GM23338 (cell line): ENCODE data around the gene PCLAF. TPM values are rescaled to one million over a fixed set of nuclear protein-coding genes. Genes with fewer than 3 reads are reported as not detected.

ENCODE experiments used
- ATAC-seq: fragments of 200-7000 bp; cut with Tn5 transposase; 3 replicates; pipeline ENCODE4 v1.9.1; 2020
- DNase-seq: peaks from one replicate; pipeline ENCODE4 v3.0.0-alpha.2; 2015; ENCODE audit warnings: low spot score
- H2AFZ ChIP-seq: fragments of 200-600 bp; sonication (generic); 2 replicates; pipeline ENCODE4 v1.8.0; 2016; ENCODE audit warnings: antibody characterized with exemption, mild to moderate bottlenecking, moderate library complexity
- H3F3A ChIP-seq: fragments of 200-600 bp; sonication (generic); replicated peaks from 2 replicates; pipeline ENCODE4 v1.8.0; 2017; ENCODE audit warnings: antibody characterized with exemption, mixed run types, low read depth
- H3K27ac ChIP-seq: fragments of 200-600 bp; sonication (generic); 2 replicates; pipeline ENCODE4 v1.6.1; 2016; ENCODE audit warnings: low read depth
- H3K27me3 ChIP-seq: fragments of 200-600 bp; sonication (generic); 2 replicates; pipeline ENCODE4 v1.8.0; 2016; ENCODE audit warnings: mild to moderate bottlenecking, mixed run types, moderate library complexity; ENCODE audit not compliant: insufficient read depth
- H3K36me3 ChIP-seq: fragments of 200-600 bp; sonication (generic); 2 replicates; pipeline ENCODE4 v1.8.0; 2016; ENCODE audit warnings: mild to moderate bottlenecking; ENCODE audit not compliant: insufficient read depth
- H3K4me1 ChIP-seq: fragments of 200-600 bp; sonication (generic); 2 replicates; pipeline ENCODE4 v1.8.0; 2016; ENCODE audit warnings: mild to moderate bottlenecking, moderate library complexity; ENCODE audit not compliant: insufficient read depth
- H3K4me2 ChIP-seq: fragments of 200-600 bp; sonication (generic); 2 replicates; pipeline ENCODE4 v1.7.1; 2017; ENCODE audit warnings: mixed run types
- H3K4me3 ChIP-seq: fragments of 200-600 bp; sonication (generic); 2 replicates; pipeline ENCODE4 v1.6.1; 2016; ENCODE audit warnings: mixed run types
- H3K79me2 ChIP-seq: fragments of 200-600 bp; sonication (generic); replicated peaks from 2 replicates; pipeline ENCODE4 v1.8.0; 2017; ENCODE audit warnings: mild to moderate bottlenecking; ENCODE audit not compliant: insufficient read depth
- H3K9me2 ChIP-seq: fragments of 200-600 bp; sonication (generic); 2 replicates; pipeline ENCODE4 v1.8.0; 2017; ENCODE audit not compliant: insufficient read depth
- H4K20me1 ChIP-seq: fragments of 200-600 bp; sonication (generic); replicated peaks from 2 replicates; pipeline ENCODE4 v1.8.0; 2017; ENCODE audit warnings: mild to moderate bottlenecking; ENCODE audit not compliant: insufficient read depth
- H3K27ac Mint-ChIP-seq: 2 replicates; pipeline ENCODE4 v1.8.0; 2020; ENCODE audit warnings: inconsistent platforms, mild to moderate bottlenecking, moderate library complexity, mixed read lengths
- H3K27me3 Mint-ChIP-seq: 3 replicates; pipeline ENCODE4 v1.8.0; 2022; ENCODE audit warnings: low read depth, mild to moderate bottlenecking, moderate library complexity, mixed read lengths, inconsistent platforms; ENCODE audit not compliant: insufficient read depth, poor library complexity
- H3K36me3 Mint-ChIP-seq: 3 replicates; pipeline ENCODE4 v1.8.0; 2021; ENCODE audit warnings: low read depth, mild to moderate bottlenecking, inconsistent platforms, moderate library complexity, mixed read lengths
- H3K4me1 Mint-ChIP-seq: 3 replicates; pipeline ENCODE4 v1.8.0; 2020; ENCODE audit warnings: mild to moderate bottlenecking, inconsistent platforms, mixed read lengths
- H3K4me3 Mint-ChIP-seq: 3 replicates; pipeline ENCODE4 v1.8.0; 2021; ENCODE audit warnings: moderate library complexity, mild to moderate bottlenecking, inconsistent platforms, mixed read lengths
- H3K9me3 Mint-ChIP-seq: 3 replicates; pipeline ENCODE4 v1.8.0; 2020; ENCODE audit warnings: moderate library complexity, mild to moderate bottlenecking, inconsistent platforms, mixed read lengths
- CREB1 ChIP-seq: fragments of 250-450 bp; sonication (Bioruptor Pico); IDR thresholded peaks from 2 replicates; pipeline ENCODE4 v1.5.0; 2020; ENCODE audit warnings: low read depth, mild to moderate bottlenecking, moderate library complexity
- EZH2 ChIP-seq: fragments of 200-600 bp; sonication (generic); IDR thresholded peaks from one replicate; pipeline ENCODE4 v1.8.0; 2017; ENCODE audit warnings: antibody characterized with exemption, mild to moderate bottlenecking, low read depth; ENCODE audit not compliant: unreplicated experiment
- JUNB ChIP-seq: IDR thresholded peaks from one replicate; pipeline ENCODE4 v1.6.1; 2016; ENCODE audit warnings: antibody characterized with exemption; ENCODE audit not compliant: unreplicated experiment
- NANOG ChIP-seq: IDR thresholded peaks from 2 replicates; pipeline ENCODE4 v1.6.1; 2016; ENCODE audit warnings: antibody characterized with exemption, borderline replicate concordance
- POLR2AphosphoS5 ChIP-seq: IDR thresholded peaks from 2 replicates; pipeline ENCODE4 v1.6.1; 2016; ENCODE audit warnings: antibody characterized with exemption, low read depth
- STAT1 ChIP-seq: IDR thresholded peaks from one replicate; pipeline ENCODE4 v1.6.1; 2016; ENCODE audit warnings: antibody characterized with exemption; ENCODE audit not compliant: unreplicated experiment
- ZNF114 ChIP-seq: fragments of 250-450 bp; sonication (Bioruptor Pico); IDR thresholded peaks from 2 replicates; pipeline ENCODE4 v1.5.0; 2020; ENCODE audit warnings: mild to moderate bottlenecking, moderate library complexity
- polyA plus RNA-seq: library from polyadenylated mRNA; unstranded; fragments of >200 nt; fragmentation: Nextera tagmentation; extraction: Ambion mirVana; gene quantifications from 2 replicates; pipeline ENCODE4 v1.2.1, GENCODE V29; 2016
- total RNA-seq: library from RNA; depleted of rRNA; stranded (reverse); fragments of >200 nt; shearing (Covaris generic); gene quantifications from 2 replicates; pipeline ENCODE4 v1.2.3, GENCODE V29; 2014
- TF ChIP-seq, protein P1 (sequence below): fragments of 250-450 bp; sonication (Bioruptor Pico); IDR thresholded peaks from 2 replicates; pipeline ENCODE4 v1.5.0; 2020; ENCODE audit warnings: mild to moderate bottlenecking, moderate library complexity
- TF ChIP-seq, protein P2 (sequence below): IDR thresholded peaks from 2 replicates; pipeline ENCODE4 v1.6.1; 2016; ENCODE audit warnings: antibody characterized with exemption
- TF ChIP-seq, protein P3 (sequence below), 2 experiments: fragments of 200-600 bp in 1 of 2; sonication (generic) in 1 of 2; conservative IDR thresholded peaks; 2 replicates each; pipeline versions ENCODE4 v1.5.1 to v1.6.1; 2016 to 2017; ENCODE audit warnings: antibody characterized with exemption in 2 of 2, low read depth in 2 of 2, mild to moderate bottlenecking in 2 of 2, moderate library complexity in 1 of 2
- TF ChIP-seq, protein P4 (sequence below): IDR thresholded peaks from one replicate; pipeline ENCODE4 v1.6.1; 2018; ENCODE audit warnings: antibody characterized with exemption; ENCODE audit not compliant: unreplicated experiment

Gene PCLAF
- total and polyA plus RNA-seq, 2 experiments from 2014 or later: 48.9 to 206 TPM

DNA sequence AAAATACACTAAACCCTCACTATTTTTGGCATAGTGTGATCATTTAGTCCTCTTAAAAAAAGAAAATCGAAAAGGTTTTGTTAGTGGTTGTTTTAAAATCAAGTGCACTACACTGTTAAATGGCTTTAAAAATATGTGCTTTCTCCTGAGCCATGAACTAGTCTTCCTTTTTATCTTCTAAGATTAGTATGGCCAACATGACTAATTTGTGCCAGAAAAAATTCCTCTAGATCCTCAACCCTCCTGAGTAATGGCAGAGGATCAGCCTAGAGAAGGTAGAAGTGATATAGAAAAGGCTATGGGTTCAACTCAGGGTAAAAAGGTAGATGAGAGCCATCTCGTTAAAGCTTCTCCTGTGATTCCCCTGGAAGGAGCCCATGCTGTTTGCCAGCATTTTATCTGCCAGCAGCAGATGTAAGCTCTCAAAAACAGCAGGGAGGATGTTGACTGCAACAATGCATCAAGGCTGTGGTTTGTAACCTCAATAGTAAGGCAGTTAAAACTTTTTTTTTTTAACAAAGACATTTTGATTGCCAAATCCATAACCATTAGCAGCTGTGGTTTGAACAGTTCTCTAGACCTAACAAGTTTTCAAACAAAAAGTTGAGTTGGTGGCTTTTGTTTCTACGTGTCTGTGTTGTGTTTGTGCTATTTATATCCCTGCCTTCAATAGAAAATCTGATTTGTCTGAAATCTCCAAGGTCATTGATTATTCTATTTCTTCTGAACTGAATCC, 48.9 kb upstream of the PCLAF start (continued):
- TF ChIP-seq, protein P1, sequence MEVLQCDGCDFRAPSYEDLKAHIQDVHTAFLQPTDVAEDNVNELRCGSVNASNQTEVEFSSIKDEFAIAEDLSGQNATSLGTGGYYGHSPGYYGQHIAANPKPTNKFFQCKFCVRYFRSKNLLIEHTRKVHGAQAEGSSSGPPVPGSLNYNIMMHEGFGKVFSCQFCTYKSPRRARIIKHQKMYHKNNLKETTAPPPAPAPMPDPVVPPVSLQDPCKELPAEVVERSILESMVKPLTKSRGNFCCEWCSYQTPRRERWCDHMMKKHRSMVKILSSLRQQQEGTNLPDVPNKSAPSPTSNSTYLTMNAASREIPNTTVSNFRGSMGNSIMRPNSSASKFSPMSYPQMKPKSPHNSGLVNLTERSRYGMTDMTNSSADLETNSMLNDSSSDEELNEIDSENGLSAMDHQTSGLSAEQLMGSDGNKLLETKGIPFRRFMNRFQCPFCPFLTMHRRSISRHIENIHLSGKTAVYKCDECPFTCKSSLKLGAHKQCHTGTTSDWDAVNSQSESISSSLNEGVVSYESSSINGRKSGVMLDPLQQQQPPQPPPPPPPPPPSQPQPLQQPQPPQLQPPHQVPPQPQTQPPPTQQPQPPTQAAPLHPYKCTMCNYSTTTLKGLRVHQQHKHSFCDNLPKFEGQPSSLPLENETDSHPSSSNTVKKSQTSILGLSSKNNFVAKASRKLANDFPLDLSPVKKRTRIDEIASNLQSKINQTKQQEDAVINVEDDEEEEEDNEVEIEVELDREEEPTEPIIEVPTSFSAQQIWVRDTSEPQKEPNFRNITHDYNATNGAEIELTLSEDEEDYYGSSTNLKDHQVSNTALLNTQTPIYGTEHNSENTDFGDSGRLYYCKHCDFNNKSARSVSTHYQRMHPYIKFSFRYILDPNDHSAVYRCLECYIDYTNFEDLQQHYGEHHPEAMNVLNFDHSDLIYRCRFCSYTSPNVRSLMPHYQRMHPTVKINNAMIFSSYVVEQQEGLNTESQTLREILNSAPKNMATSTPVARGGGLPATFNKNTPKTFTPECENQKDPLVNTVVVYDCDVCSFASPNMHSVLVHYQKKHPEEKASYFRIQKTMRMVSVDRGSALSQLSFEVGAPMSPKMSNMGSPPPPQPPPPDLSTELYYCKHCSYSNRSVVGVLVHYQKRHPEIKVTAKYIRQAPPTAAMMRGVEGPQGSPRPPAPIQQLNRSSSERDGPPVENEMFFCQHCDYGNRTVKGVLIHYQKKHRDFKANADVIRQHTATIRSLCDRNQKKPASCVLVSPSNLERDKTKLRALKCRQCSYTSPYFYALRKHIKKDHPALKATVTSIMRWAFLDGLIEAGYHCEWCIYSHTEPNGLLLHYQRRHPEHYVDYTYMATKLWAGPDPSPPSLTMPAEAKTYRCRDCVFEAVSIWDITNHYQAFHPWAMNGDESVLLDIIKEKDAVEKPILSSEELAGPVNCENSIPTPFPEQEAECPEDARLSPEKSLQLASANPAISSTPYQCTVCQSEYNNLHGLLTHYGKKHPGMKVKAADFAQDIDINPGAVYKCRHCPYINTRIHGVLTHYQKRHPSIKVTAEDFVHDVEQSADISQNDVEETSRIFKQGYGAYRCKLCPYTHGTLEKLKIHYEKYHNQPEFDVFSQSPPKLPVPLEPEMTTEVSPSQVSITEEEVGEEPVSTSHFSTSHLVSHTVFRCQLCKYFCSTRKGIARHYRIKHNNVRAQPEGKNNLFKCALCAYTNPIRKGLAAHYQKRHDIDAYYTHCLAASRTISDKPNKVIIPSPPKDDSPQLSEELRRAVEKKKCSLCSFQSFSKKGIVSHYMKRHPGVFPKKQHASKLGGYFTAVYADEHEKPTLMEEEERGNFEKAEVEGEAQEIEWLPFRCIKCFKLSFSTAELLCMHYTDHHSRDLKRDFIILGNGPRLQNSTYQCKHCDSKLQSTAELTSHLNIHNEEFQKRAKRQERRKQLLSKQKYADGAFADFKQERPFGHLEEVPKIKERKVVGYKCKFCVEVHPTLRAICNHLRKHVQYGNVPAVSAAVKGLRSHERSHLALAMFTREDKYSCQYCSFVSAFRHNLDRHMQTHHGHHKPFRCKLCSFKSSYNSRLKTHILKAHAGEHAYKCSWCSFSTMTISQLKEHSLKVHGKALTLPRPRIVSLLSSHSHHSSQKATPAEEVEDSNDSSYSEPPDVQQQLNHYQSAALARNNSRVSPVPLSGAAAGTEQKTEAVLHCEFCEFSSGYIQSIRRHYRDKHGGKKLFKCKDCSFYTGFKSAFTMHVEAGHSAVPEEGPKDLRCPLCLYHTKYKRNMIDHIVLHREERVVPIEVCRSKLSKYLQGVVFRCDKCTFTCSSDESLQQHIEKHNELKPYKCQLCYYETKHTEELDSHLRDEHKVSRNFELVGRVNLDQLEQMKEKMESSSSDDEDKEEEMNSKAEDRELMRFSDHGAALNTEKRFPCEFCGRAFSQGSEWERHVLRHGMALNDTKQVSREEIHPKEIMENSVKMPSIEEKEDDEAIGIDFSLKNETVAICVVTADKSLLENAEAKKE (CRISPR knock-in tag): no peak
- TF ChIP-seq CREB1 (CRISPR knock-in tag) (0 out of 2 replicates have a peak, but pooled peaks have one; percentile 17), POLR2AphosphoS5 (no peak), STAT1 (no peak), ZNF114 (no peak), NANOG (peak; percentile 96), JUNB (no peak)
- TF ChIP-seq, protein P2, sequence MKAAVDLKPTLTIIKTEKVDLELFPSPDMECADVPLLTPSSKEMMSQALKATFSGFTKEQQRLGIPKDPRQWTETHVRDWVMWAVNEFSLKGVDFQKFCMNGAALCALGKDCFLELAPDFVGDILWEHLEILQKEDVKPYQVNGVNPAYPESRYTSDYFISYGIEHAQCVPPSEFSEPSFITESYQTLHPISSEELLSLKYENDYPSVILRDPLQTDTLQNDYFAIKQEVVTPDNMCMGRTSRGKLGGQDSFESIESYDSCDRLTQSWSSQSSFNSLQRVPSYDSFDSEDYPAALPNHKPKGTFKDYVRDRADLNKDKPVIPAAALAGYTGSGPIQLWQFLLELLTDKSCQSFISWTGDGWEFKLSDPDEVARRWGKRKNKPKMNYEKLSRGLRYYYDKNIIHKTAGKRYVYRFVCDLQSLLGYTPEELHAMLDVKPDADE: no peak

DNA sequence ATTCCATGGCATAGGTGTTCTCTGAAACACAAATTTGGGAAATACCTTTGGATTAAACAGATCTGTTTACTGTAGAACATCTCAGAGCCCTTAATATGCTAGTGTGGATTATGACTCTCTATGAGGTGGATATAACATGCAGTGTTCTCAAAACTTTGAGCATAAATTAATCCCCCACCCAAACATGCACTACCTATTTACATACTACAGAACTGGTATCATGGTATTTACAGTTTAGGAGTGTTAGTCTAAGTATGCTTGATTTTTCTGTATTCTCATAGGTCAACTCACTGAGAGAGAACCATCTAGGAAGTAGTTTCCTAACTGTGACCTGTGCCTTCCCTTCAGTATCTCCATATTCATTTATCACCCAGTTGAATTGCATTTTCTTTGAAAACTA, 48.2 kb upstream of the PCLAF start:
- Histone ChIP-seq H4K20me1 (no peaks in the 10 kb centered on the region), H3K27me3 (peaks cover 13% of the 10 kb centered on the region; the same call in 1 of the 2 replicates), H3K9me2 (no peaks in the 10 kb centered on the region), H3K4me3 (no peak overlapping the region), H3F3A (no peaks in the 10 kb centered on the region), H2AFZ (no peak overlapping the region), H3K27ac (no peak overlapping the region), H3K4me1 (peaks cover 14% of the 10 kb centered on the region), H3K36me3 (no peaks in the 10 kb centered on the region), H3K4me2 (0 out of 2 replicates have a peak overlapping the region, but pooled peaks have one; percentile 7), H3K79me2 (no peaks in the 10 kb centered on the region)
- ATAC-seq (no peak), DNase-seq (no peak)
- peaks cover 5% of the 10 kb centered on the region for H3K27me3 Mint-ChIP-seq
- no peak overlapping the region for H3K27ac Mint-ChIP-seq
- H3K36me3 Mint-ChIP-seq: peaks cover 10% of the 10 kb centered on the region; the same call in 2 of the 3 replicates
- no peaks in the 10 kb centered on the region for H3K9me3 Mint-ChIP-seq
- H3K4me3 Mint-ChIP-seq: no peak overlapping the region
- peaks cover 15% of the 10 kb centered on the region for H3K4me1 Mint-ChIP-seq
- TF ChIP-seq ZNF114: no peak
- TF ChIP-seq, protein P3, sequence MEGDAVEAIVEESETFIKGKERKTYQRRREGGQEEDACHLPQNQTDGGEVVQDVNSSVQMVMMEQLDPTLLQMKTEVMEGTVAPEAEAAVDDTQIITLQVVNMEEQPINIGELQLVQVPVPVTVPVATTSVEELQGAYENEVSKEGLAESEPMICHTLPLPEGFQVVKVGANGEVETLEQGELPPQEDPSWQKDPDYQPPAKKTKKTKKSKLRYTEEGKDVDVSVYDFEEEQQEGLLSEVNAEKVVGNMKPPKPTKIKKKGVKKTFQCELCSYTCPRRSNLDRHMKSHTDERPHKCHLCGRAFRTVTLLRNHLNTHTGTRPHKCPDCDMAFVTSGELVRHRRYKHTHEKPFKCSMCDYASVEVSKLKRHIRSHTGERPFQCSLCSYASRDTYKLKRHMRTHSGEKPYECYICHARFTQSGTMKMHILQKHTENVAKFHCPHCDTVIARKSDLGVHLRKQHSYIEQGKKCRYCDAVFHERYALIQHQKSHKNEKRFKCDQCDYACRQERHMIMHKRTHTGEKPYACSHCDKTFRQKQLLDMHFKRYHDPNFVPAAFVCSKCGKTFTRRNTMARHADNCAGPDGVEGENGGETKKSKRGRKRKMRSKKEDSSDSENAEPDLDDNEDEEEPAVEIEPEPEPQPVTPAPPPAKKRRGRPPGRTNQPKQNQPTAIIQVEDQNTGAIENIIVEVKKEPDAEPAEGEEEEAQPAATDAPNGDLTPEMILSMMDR (conservative IDR thresholded peaks at IDR 0.05; ENCODE audit: low read depth in 2 of 2): no peak
- no peak for TF ChIP-seq JUNB
- no peak for TF ChIP-seq EZH2
- no peak for TF ChIP-seq POLR2AphosphoS5
- TF ChIP-seq, protein P4, sequence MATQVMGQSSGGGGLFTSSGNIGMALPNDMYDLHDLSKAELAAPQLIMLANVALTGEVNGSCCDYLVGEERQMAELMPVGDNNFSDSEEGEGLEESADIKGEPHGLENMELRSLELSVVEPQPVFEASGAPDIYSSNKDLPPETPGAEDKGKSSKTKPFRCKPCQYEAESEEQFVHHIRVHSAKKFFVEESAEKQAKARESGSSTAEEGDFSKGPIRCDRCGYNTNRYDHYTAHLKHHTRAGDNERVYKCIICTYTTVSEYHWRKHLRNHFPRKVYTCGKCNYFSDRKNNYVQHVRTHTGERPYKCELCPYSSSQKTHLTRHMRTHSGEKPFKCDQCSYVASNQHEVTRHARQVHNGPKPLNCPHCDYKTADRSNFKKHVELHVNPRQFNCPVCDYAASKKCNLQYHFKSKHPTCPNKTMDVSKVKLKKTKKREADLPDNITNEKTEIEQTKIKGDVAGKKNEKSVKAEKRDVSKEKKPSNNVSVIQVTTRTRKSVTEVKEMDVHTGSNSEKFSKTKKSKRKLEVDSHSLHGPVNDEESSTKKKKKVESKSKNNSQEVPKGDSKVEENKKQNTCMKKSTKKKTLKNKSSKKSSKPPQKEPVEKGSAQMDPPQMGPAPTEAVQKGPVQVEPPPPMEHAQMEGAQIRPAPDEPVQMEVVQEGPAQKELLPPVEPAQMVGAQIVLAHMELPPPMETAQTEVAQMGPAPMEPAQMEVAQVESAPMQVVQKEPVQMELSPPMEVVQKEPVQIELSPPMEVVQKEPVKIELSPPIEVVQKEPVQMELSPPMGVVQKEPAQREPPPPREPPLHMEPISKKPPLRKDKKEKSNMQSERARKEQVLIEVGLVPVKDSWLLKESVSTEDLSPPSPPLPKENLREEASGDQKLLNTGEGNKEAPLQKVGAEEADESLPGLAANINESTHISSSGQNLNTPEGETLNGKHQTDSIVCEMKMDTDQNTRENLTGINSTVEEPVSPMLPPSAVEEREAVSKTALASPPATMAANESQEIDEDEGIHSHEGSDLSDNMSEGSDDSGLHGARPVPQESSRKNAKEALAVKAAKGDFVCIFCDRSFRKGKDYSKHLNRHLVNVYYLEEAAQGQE: no peak
- TF ChIP-seq CREB1 (CRISPR knock-in tag): no peak
